NCI-H1694 (cell line): ENCODE data around the gene RNU1-3.
"Not testable (repeated sequence)": the region's sequence is repeated elsewhere in the genome, so short reads cannot be mapped to it uniquely, and the experiment has no call there.

ENCODE experiments used
- DNase-seq: peaks from one replicate; lab custom pipeline; 2025; lab: John Stamatoyannopoulos, UW

The RNU1-3 gene

DNA sequence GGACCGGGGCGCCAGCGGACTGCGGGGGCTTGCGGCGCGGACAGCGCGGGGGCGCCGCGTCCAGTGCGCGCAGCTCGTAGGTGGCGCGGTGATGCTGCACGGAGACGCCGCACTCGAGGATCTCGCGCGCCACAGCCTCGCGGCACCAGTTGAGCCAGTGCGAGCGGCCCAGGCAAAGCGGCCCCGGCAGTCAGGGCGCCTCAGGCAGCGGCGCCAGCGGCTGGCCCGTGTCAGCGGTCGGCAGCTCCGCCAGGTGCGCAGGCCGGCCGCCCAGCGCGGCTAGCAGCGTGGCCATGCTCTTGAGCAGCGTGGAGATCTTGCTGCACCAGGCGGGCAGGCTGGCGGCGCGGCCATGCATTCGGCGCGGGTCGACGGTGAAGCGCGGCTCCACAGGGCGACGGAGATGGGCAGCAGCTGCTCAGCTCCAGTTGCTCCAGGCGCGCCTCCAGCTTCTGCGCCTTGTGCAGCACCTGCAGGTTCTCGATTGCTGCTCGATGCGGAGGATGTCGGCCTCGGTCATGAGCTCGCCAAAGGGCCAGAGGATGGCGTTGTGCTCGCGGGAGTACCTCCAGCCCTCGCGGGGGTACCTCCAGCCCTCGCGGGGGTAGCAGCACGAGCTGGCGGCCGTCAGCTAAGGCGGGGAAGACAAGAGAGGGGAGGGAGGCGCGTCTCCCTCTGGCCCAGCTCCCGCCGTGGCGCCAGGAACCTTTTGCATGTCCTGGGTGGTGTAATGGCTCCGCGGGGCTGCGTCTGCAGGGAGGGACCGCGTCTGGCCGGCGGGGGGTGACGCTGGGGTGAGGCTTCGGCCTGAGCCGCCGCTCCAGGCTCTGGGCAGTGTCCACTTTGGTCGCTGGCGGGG, 26.9 kb upstream of the RNU1-3 start:
- not testable (repeated sequence) for DNase-seq

- DNase-seq: not testable (repeated sequence)
Observed at GRCh38 chr1:16692717-16693448, 26.1 kb upstream of the RNU1-3 start.

DNA sequence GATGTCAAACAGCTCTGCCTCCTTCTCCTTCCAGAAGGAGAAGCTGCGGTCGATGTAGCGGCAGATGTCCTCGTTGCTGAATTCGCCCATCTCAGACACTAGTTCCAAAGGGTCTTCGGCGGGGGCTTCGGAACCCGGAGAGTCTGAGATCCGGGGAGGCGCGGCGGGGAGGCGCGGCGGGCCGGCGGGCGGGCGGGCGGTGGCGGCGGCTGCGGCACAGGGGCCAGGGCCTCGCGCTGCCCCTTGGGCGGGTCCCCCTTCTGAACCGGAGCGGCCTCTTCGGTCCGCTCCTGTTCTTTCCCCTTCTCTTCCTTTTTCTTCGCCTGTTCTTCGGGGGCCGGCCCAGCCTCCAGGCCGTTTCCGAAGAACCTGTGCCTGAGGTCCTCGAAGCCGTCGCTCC, 25.5 kb upstream of the RNU1-3 start:
- DNase-seq: not testable (repeated sequence)

DNA sequence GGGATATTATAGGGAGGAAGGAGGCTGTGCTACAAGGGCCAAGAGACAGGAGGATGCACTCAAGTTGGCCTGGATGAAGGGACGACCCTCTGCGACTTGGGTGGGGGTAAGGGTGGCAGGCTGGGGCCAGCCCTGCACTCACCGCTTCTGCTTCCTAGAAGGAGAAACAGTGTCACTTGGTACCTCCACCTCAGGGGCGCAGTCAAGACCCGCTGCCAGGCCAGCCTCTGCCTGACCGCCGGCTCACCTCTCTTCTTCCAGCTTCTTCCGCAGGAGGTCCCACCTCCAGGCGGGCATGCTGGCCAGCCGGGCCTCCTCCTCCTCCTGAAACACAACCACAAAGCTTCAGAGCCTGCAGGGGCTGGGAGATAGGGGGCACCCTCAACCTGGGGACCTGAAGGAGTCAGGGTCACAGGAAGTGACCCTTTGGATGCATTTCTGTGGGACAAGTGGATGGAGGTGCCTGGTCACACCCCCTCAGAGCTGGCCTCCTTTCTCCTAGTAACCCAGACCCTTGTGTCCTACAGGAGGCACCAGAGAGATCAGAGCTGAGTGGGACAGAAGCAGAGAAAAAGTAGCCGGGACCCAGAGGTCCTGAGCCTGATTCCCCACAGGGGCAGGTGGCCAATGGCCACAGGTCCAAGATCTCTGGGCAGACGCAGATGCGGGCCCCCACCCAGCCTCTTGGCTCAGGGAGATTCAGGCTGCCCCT, 24.4 kb upstream of the RNU1-3 start:
- not testable (repeated sequence) for DNase-seq

- DNase-seq: not testable (repeated sequence)
Observed at GRCh38 chr1:16687132-16687800, 20.5 kb upstream of the RNU1-3 start.

GRCh38 chr1:16685445-16686371, 19.0 kb upstream of the RNU1-3 start:
- not testable (repeated sequence) for DNase-seq

DNA sequence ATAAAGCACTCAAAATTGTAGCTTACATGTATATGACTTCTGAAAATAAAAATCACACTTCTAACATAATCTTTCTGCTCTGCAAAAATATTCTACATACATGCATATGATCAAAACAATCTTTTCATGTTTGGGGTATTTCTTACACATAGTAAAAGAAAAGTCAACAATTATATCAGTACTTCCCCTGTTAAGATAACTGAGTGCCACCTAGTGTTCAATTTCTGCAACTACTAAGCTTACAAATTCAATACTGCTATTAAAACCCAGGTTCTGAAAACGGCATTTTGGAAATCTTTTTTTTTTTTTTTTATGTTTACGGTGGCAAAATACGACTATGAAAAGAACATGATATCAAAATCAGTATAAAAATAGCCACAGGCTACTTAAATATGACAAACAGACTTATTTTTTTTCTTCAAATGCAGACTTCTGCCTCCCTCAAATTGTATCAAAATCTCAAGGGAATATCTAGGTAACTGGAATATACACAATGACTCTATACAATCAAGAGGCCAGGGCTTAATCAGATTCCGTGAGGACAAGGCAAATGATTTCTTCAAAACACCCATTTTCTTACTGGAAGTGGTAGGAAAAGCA, 18.1 kb upstream of the RNU1-3 start:
- DNase-seq: peak; percentile 22

DNA sequence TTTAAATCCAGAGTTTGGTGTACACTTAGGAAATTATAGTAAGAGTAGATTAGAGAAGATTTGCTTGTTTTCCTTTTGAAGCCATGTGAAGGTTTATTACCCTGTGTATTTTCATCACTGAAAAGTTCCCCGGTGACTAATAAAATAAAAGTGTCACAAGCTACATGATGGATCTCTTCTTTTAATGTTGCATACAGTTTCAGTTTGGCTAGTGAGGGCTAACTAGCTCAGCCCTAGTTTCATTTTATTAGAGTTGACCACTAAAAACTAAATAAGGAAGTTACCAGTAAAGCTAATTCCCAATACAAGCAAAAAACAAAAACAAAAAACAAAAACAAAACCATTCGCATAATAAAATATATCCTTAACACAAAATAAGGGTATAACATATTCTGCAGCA, 17.4 kb upstream of the RNU1-3 start:
- DNase-seq: not testable (repeated sequence)

DNA sequence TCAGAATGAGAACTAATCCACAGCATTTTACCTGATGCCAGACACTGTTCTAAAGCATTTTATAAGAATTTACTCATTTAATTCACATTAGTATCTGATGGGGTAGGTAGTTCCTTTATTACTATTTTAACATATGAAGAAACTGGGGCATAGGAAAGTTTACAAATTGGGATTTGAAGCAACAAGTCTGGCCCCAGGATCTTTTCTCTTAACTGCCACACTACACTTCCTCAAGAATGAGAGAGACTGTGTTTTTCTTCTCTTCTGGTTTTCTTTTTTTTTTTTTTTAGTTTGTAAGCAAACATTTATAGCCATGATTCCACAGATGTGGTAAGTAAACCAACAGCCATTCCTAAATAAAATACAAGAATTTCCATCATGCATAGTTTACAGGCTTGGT, 16.1 kb upstream of the RNU1-3 start:
- not testable (repeated sequence) for DNase-seq

GRCh38 chr1:16680366-16680765, 13.6 kb upstream of the RNU1-3 start:
- not testable (repeated sequence) for DNase-seq

DNA sequence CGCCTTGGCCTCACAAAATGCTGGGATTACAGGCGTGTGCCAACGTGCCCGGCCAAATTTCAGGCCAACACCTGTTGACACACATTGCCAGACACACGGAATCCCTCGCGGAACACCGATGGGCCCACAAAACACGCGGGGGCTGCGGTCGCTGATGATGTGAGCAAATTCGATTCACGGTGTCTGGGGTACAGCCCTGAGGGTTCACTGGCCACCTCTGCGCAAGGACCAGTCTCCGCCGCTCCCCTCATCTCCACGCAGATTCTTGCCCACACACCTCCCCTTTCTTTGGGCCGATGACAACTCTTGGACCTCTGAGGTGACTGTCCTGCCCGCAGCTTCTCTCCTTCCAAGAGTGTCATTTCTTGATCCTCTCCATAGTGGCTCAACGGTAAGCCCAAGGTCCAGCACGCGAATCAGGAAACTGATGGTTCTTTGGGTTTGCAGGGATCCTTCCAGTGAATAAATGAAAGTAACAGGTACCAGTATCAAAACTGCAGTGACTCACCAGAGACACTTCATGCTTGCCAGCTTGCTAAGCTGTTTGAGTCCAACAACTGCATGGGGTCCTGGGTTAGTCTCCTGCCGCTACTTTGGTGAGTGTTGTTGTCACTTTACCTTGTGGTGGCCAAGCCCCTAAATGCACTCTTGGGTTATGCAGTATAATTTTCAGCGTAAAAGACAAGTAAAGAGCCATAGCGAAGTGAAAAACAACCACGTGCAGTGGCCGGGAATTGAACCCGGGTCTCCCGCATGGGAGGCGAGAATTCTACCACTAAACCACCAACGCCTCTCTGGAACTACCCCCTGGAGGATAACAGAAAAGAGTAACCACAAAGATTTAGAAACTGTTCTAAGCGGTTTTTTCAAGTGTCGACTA, 11.0 kb upstream of the RNU1-3 start:
- peak; percentile 79 for DNase-seq

- not testable (repeated sequence) for DNase-seq
Observed at GRCh38 chr1:16676661-16677523, 10.1 kb upstream of the RNU1-3 start.

GRCh38 chr1:16675118-16675510, 8.4 kb upstream of the RNU1-3 start:
- not testable (repeated sequence) for DNase-seq

DNA sequence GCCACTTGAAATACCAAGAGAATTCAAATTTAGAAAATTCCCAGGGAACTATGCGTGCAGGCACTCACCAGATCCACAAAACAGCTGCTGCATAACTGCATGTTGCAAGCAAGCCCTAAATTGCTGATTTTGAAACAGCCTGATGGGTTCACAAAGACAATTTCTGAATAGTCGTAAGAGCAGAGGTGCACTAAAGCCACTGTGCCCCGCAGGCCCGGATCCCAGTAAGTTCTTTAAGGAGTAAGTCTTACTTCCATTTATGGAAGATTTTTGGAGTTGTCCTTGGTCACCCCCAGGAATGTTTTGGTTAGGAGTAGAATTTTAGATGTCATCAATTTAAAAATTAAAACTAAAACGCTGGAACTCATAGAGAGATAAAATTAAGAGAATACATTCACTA, 7.2 kb upstream of the RNU1-3 start:
- not testable (repeated sequence) for DNase-seq

DNA sequence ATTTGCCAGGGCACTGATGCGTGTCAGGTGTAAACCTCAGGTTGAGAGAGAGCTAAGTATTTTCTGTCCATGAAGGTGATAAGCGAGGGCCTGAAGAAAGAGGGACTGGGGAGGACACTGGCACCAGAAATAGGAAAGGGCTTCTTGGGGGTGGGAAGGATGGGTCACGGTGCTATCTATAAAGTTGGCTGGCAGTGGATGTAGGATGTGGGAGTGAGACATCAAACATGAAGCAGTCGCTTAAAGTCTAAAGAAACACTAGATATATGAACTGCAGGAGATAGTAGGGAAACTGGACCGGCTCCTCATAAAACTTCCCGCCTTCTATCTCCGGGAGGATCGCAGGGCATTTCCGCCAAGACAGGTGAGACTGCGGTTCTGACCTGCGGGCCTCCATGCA, 912 bp downstream of the RNU1-3 start:
- not testable (repeated sequence) for DNase-seq

- DNase-seq: not testable (repeated sequence)
Observed at GRCh38 chr1:16658234-16658633, 8.5 kb downstream of the RNU1-3 start.

DNA sequence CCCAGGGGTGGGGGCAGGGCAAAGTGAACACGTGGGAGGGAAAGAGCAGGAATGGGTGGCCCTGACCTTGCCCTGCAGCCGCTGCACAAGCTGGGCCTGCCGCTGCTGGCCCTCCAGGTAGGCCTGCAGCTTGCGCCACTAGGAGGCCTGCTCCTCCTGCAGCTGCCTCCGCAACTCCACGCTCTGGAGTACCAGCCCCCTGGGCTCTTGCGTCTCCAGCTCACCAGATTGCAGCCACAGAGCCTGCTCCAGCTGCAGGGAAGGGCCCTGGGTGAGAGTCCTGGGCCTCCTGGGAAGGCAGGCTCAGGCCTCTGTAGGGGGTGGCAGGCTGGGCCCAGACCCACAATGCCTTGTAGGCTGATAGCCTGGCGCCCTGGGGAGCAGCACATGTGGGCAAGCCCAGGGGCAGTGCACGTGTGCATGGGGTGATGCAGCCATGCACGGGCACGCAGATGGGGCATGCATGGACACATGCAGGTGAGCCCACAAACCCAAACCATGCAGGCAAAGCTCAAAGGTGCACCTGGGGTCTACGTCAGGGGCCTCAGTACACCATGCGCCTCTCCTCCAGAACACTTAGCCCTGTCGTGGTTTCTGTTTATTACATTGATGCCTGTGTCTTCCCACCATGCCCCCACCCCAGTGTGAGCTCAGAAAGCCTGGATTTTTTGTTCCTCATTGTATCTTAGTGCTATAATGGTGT, 9.6 kb downstream of the RNU1-3 start:
- DNase-seq: not testable (repeated sequence)

DNA sequence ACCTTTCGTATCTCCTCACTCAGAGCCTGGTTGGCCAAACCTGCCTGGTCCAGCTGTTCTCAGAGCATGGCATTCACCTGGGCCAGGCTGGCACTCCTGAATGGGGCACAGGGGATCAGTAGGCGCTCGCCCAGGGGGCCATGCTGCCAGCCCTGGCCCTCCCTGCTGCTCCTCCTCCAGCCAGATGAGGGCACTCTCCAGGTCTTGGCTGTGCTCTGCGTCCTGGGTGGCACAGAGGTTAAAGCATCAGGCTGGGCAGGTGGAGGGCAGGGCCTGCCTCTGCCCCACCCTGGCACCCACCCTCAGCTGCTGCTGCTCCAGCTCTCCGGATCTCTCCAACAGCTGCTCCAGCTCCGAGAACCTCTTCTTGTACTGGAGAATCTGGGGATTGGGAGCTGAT, 10.2 kb downstream of the RNU1-3 start:
- DNase-seq: not testable (repeated sequence)
